Measurements from ENCODE around the gene PRDM16.

DNA sequence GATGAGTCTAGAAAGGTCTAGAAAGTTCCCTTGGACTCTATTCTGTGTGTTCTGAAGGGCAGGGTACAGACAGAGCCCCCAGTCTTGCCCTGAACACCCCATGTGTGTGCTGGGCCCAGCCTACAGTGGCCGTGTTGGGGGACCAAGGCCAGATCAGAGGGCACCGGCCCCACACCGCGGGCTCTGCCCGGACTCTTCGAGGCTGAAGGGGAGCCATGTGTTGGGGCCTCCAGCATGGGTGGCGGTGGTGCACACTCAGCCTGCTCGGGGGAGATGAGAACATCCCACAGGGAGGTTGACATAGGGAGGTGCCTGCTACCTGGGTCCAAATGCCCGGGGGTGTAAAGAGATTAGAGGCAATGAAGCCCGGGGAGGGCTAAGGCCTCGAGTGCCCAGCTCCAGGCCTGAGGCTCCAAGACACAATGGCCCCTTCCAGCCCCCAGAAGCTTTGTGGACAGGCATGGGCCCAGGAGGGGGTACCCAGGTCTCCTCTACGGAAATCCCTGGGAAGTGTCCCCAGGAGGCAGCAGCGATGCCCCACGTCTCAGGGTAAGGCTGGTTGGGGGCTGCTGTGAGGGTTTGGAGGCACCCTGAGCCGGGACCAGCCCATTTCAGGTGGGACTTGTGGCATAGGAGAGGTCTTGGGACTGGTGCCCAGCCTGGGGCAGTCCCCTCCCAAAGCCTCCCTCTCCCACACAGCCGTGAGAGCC lies 397.5 kb downstream of the PRDM16 start:
- TF ChIP-seq, protein P1, sequence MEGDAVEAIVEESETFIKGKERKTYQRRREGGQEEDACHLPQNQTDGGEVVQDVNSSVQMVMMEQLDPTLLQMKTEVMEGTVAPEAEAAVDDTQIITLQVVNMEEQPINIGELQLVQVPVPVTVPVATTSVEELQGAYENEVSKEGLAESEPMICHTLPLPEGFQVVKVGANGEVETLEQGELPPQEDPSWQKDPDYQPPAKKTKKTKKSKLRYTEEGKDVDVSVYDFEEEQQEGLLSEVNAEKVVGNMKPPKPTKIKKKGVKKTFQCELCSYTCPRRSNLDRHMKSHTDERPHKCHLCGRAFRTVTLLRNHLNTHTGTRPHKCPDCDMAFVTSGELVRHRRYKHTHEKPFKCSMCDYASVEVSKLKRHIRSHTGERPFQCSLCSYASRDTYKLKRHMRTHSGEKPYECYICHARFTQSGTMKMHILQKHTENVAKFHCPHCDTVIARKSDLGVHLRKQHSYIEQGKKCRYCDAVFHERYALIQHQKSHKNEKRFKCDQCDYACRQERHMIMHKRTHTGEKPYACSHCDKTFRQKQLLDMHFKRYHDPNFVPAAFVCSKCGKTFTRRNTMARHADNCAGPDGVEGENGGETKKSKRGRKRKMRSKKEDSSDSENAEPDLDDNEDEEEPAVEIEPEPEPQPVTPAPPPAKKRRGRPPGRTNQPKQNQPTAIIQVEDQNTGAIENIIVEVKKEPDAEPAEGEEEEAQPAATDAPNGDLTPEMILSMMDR (optimal IDR thresholded peaks at IDR 0.05 in 1 of 3, IDR thresholded peaks at IDR 0.05 in 1 of 3, conservative IDR thresholded peaks at IDR 0.05 in 1 of 3; ENCODE audit: extremely low read depth in 1 of 3, insufficient read depth in 2 of 3, low read length in 3 of 3) = no peak
- TF ChIP-seq EZH2 (IDR thresholded peaks at IDR 0.05; ENCODE audit: low read length) = no peak
